ENCODE results near the gene GPR108. TPM values are rescaled to one million over a fixed set of nuclear protein-coding genes. Genes with fewer than 3 reads are reported as not detected.
A peak's percentile ranks its signal among the peaks of the same experiment; 100 is the strongest.

Gene GPR108
- total RNA-seq, 1 donor from 2014 or later = 87.7 TPM

- H3K4me3 ChIP-seq (ENCODE audit: low read depth, low read length) = no peak within 1 kb of the TSS
- FAIRE-seq (no peak), DNase-seq (ENCODE audit: low read depth) (peak; percentile 68)
- TF ChIP-seq CTCF (IDR thresholded peaks at IDR 0.05; ENCODE audit: insufficient read depth, low read length, severe bottlenecking) = no peak
- H3K27me3 ChIP-seq (ENCODE audit: control insufficient read depth, insufficient read depth, low read length) = no peaks in the 10 kb centered on the region
- no peaks in the 10 kb centered on the region for H3K36me3 ChIP-seq (ENCODE audit: control insufficient read depth, insufficient read depth, low read length)
Measured at GRCh38 chr19:6720369-6721137, 16.8 kb downstream of the GPR108 start, which contains the start of gene C3. C3 (minus strand) TSS chr19:6720650; CDS start chr19:6720589, 61 bp downstream.

GRCh38 chr19:6719992-6720368 is 17.4 kb downstream of the GPR108 start:
- Histone ChIP-seq H3K27me3 (ENCODE audit: control insufficient read depth, insufficient read depth, low read length) (no peaks in the 10 kb centered on the region), H3K4me3 (ENCODE audit: low read depth, low read length) (no peak overlapping the region), H3K36me3 (ENCODE audit: control insufficient read depth, insufficient read depth, low read length) (no peaks in the 10 kb centered on the region)
- no peak for DNase-seq (ENCODE audit: low read depth)
- FAIRE-seq = no peak
- TF ChIP-seq CTCF (IDR thresholded peaks at IDR 0.05; ENCODE audit: insufficient read depth, low read length, severe bottlenecking) = no peak

GRCh38 chr19:6719540-6719861 is 17.9 kb downstream of the GPR108 start:
- Histone ChIP-seq H3K4me3 (ENCODE audit: low read depth, low read length) (no peak overlapping the region), H3K27me3 (ENCODE audit: control insufficient read depth, insufficient read depth, low read length) (no peaks in the 10 kb centered on the region), H3K36me3 (ENCODE audit: control insufficient read depth, insufficient read depth, low read length) (no peaks in the 10 kb centered on the region)
- FAIRE-seq (no peak), DNase-seq (ENCODE audit: low read depth) (no peak)
- TF ChIP-seq CTCF (IDR thresholded peaks at IDR 0.05; ENCODE audit: insufficient read depth, low read length, severe bottlenecking) = no peak

GRCh38 chr19:6718741-6719539 is 18.4 kb downstream of the GPR108 start:
- no peaks in the 10 kb centered on the region for H3K36me3 ChIP-seq (ENCODE audit: control insufficient read depth, insufficient read depth, low read length)
- H3K27me3 ChIP-seq (ENCODE audit: control insufficient read depth, insufficient read depth, low read length) = no peaks in the 10 kb centered on the region
- DNase-seq (ENCODE audit: low read depth) (no peak), FAIRE-seq (no peak)
- H3K4me3 ChIP-seq (ENCODE audit: low read depth, low read length) = no peak overlapping the region
- TF ChIP-seq CTCF (IDR thresholded peaks at IDR 0.05; ENCODE audit: insufficient read depth, low read length, severe bottlenecking) = no peak

GRCh38 chr19:6718111-6718740 is 19.2 kb downstream of the GPR108 start:
- no peak for TF ChIP-seq CTCF (IDR thresholded peaks at IDR 0.05; ENCODE audit: insufficient read depth, low read length, severe bottlenecking)
- DNase-seq (ENCODE audit: low read depth) (no peak), FAIRE-seq (no peak)
- no peaks in the 10 kb centered on the region for H3K36me3 ChIP-seq (ENCODE audit: control insufficient read depth, insufficient read depth, low read length)
- no peaks in the 10 kb centered on the region for H3K27me3 ChIP-seq (ENCODE audit: control insufficient read depth, insufficient read depth, low read length)
- no peak overlapping the region for H3K4me3 ChIP-seq (ENCODE audit: low read depth, low read length)
